ENCODE measurements around the gene UBE2H. TPM values are rescaled to one million over a fixed set of nuclear protein-coding genes. Genes with fewer than 3 reads are reported as not detected.

Gene UBE2H
- total and polyA plus RNA-seq, 2 of the 4 experiments (the other 2 are of a cell fraction): 34.6 to 49.4 TPM

DNA sequence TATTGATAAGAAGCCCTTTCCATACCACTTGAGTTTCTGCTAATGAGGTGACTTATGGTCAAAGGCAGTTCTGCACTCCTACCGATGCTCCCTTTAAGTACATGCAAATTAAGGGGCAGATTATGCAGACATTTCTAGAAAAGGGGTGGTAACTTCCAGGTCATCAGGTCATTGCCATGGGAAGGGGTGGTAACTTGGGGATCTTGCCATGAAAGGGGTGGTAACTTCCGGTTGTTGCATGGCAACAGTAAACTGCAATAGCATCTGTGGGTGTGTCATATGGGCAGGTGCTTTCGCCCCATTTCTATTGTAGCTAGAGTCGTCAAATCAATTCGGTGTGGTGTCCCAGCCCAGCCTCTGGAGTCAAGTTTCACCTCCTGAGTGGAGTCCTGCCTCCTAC is 150.9 kb downstream of the UBE2H start:
- Histone ChIP-seq H4K20me1 (ENCODE audit: insufficient read depth, low read length) (no peaks in the 10 kb centered on the region), H3K18ac (ENCODE audit: low read depth, low read length) (no peak overlapping the region), H2BK15ac (ENCODE audit: low read depth, low read length) (no peak overlapping the region), H2AK5ac (ENCODE audit: low read depth, low read length) (no peak overlapping the region), H3K56ac (ENCODE audit: extremely low read depth, insufficient read depth, low read length) (no peak overlapping the region), H3K9me1 (ENCODE audit: insufficient read depth, low read length) (no peaks in the 10 kb centered on the region), H3K27me3 (ENCODE audit: control insufficient read depth, insufficient read depth, low read length) (peaks cover 25% of the 10 kb centered on the region; the same call in 1 of the 2 replicates), H3K4me1 (ENCODE audit: control insufficient read depth, insufficient read depth, low read length) (no peaks in the 10 kb centered on the region), H4K5ac (ENCODE audit: low read depth, low read length) (no peak overlapping the region), H2BK5ac (ENCODE audit: low read depth, low read length, poor library complexity, severe bottlenecking) (no peak overlapping the region), H3K9ac (ENCODE audit: low read depth, low read length) (no peak overlapping the region), H3K4me2 (ENCODE audit: low read depth, low read length) (no peak overlapping the region), H2BK20ac (ENCODE audit: low read depth, low read length) (no peak overlapping the region), H3K9me3 (ENCODE audit: control insufficient read depth, insufficient read depth, low read length) (no peaks in the 10 kb centered on the region), H3K36me3 (ENCODE audit: control insufficient read depth, insufficient read depth, low read length) (no peaks in the 10 kb centered on the region), H3K4me3 (ENCODE audit: insufficient read depth, low read depth, low read length) (no peak overlapping the region), H2AFZ (replicated peaks; ENCODE audit: low read length, poor library complexity) (no peak overlapping the region), H3K4ac (ENCODE audit: low read depth, low read length) (no peak overlapping the region), H2AK9ac (replicated peaks; ENCODE audit: low read depth, low read length, poor library complexity) (no peak overlapping the region), H3K27ac (ENCODE audit: insufficient read depth, low read length) (no peak overlapping the region), H3K79me1 (ENCODE audit: low read depth in 1 of 2, low read length in 2 of 2) (no peaks in the 10 kb centered on the region), H2BK120ac (ENCODE audit: low read depth, low read length) (no peak overlapping the region), H4K91ac (ENCODE audit: insufficient read depth, low read depth, low read length) (no peak overlapping the region), H3K23ac (ENCODE audit: low read depth, low read length) (no peak overlapping the region), H4K8ac (ENCODE audit: low read depth in 2 of 2, low read length in 2 of 2) (no peak overlapping the region), H3K14ac (replicated peaks; ENCODE audit: low read depth, low read length) (no peak overlapping the region)
- ATAC-seq (ENCODE audit: low read depth) (no peak), DNase-seq (no peak)
- BruUV-seq (replicated peaks): no TSS peak
- no CpG with 5 or more reads among the region's 5 CpGs for WGBS, 2 experiments (ENCODE audit: extremely low coverage in 2 of 2, insufficient read length in 1 of 2)
- in situ Hi-C loops (cut with MboI; ENCODE audit: low sequenced_read_pairs) (no loop called here), dilution Hi-C loops (cut with HindIII; ENCODE audit: low sequenced_read_pairs, unreplicated experiment) (no loop called here), intact Hi-C loops (cut with micrococcal nuclease) (no loop called here)
- TF ChIP-seq, protein P1, sequence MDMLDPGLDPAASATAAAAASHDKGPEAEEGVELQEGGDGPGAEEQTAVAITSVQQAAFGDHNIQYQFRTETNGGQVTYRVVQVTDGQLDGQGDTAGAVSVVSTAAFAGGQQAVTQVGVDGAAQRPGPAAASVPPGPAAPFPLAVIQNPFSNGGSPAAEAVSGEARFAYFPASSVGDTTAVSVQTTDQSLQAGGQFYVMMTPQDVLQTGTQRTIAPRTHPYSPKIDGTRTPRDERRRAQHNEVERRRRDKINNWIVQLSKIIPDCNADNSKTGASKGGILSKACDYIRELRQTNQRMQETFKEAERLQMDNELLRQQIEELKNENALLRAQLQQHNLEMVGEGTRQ (IDR thresholded peaks at IDR 0.05; ENCODE audit: low read depth, low read length): no peak
- TF ChIP-seq, protein P2, sequence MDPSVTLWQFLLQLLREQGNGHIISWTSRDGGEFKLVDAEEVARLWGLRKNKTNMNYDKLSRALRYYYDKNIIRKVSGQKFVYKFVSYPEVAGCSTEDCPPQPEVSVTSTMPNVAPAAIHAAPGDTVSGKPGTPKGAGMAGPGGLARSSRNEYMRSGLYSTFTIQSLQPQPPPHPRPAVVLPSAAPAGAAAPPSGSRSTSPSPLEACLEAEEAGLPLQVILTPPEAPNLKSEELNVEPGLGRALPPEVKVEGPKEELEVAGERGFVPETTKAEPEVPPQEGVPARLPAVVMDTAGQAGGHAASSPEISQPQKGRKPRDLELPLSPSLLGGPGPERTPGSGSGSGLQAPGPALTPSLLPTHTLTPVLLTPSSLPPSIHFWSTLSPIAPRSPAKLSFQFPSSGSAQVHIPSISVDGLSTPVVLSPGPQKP (IDR thresholded peaks at IDR 0.05; ENCODE audit: borderline replicate concordance, low read depth, low read length): no peak
- TF ChIP-seq NFE2L2 (IDR thresholded peaks at IDR 0.05; ENCODE audit: low read depth, low read length): no peak
- no peak for TF ChIP-seq CHD1 (IDR thresholded peaks at IDR 0.05; ENCODE audit: low read depth, low read length)
- TF ChIP-seq RFX5 (IDR thresholded peaks at IDR 0.05; ENCODE audit: low read depth, low read length): no peak
- TF ChIP-seq SMC3 (IDR thresholded peaks at IDR 0.05; ENCODE audit: low read depth, low read length): no peak
- TF ChIP-seq RCOR1 (IDR thresholded peaks at IDR 0.05; ENCODE audit: insufficient replicate concordance, low read length): no peak
- no peak for TF ChIP-seq RAD21 (IDR thresholded peaks at IDR 0.05; ENCODE audit: low read length)
- POLR2A ChIA-PET (ENCODE audit: unreplicated experiment): no interaction called here
- CTCF ChIA-PET: no interaction called here

Data from IMR-90 (cell line).